Progenitor cell of endocrine pancreas (in vitro differentiated cells): ENCODE data around the gene GFOD2. TPM values are rescaled to one million over a fixed set of nuclear protein-coding genes. Genes with fewer than 3 reads are reported as not detected.
"Not testable (repeated sequence)": the region's sequence is repeated elsewhere in the genome, so short reads cannot be mapped to it uniquely, and the experiment has no call there.

Source experiments
- DNase-seq: peaks from one replicate; pipeline ENCODE4 v3.0.0; 2021; ENCODE audit warnings: low spot score; ENCODE audit not compliant: unreplicated experiment
- H3K27ac Mint-ChIP-seq: 2 replicates; pipeline ENCODE4 v1.8.0; 2021; ENCODE audit warnings: mild to moderate bottlenecking, moderate library complexity, mixed read lengths
- H3K27me3 Mint-ChIP-seq: 2 replicates; pipeline ENCODE4 v1.8.0; 2021; ENCODE audit warnings: mixed read lengths
- H3K36me3 Mint-ChIP-seq: 2 replicates; pipeline ENCODE4 v1.8.0; 2022; ENCODE audit warnings: mixed read lengths; ENCODE audit not compliant: insufficient read depth
- H3K4me1 Mint-ChIP-seq: 2 replicates; pipeline ENCODE4 v1.8.0; 2021; ENCODE audit warnings: low read depth, mixed read lengths
- H3K4me3 Mint-ChIP-seq: 2 replicates; pipeline ENCODE4 v1.8.0; 2021; ENCODE audit warnings: low read depth, mild to moderate bottlenecking, moderate library complexity, mixed read lengths
- H3K9me3 Mint-ChIP-seq: 2 replicates; pipeline ENCODE4 v1.8.0; 2021; ENCODE audit warnings: low read depth, mixed read lengths
- total RNA-seq: library from RNA; stranded (reverse); gene quantifications from 2 replicates; pipeline ENCODE4 v1.2.1, GENCODE V29; 2021
- TF ChIP-seq, protein P1 (sequence below): fragments of 200-600 bp; sonication (generic); IDR thresholded peaks from one replicate; pipeline ENCODE4 v1.5.0; 2021; ENCODE audit warnings: antibody characterized with exemption, mild to moderate bottlenecking; ENCODE audit not compliant: unreplicated experiment

GFOD2 gene
- total RNA-seq, 1 donor from 2014 or later: 38.8 TPM

DNA sequence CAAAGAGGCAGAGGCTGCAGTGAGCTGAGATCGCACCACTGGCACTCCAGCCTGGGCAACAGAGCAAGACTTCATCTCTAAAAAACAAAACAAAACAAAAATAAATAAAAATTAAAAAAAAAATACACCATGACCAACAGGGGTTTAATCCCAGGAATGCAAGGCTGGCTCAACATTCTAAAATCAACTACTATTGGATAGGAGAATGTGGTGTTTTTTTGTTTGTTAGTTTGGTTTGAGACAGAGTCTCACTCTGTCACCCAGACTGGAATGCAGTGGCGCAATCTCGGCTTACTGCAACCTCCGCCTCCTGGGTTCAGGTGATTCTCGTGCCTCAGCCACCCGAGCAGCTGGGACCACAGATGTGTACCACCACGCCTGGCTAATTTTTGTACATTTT, 19.9 kb downstream of the GFOD2 start:
- TF ChIP-seq, protein P1, sequence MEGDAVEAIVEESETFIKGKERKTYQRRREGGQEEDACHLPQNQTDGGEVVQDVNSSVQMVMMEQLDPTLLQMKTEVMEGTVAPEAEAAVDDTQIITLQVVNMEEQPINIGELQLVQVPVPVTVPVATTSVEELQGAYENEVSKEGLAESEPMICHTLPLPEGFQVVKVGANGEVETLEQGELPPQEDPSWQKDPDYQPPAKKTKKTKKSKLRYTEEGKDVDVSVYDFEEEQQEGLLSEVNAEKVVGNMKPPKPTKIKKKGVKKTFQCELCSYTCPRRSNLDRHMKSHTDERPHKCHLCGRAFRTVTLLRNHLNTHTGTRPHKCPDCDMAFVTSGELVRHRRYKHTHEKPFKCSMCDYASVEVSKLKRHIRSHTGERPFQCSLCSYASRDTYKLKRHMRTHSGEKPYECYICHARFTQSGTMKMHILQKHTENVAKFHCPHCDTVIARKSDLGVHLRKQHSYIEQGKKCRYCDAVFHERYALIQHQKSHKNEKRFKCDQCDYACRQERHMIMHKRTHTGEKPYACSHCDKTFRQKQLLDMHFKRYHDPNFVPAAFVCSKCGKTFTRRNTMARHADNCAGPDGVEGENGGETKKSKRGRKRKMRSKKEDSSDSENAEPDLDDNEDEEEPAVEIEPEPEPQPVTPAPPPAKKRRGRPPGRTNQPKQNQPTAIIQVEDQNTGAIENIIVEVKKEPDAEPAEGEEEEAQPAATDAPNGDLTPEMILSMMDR: no peak
- no peaks in the 10 kb centered on the region for H3K4me1 Mint-ChIP-seq
- H3K4me3 Mint-ChIP-seq: no peak overlapping the region
- no peak for DNase-seq
- no peaks in the 10 kb centered on the region for H3K9me3 Mint-ChIP-seq
- peaks cover 4% of the 10 kb centered on the region for H3K36me3 Mint-ChIP-seq
- no peak overlapping the region for H3K27ac Mint-ChIP-seq
- no peaks in the 10 kb centered on the region for H3K27me3 Mint-ChIP-seq

DNA sequence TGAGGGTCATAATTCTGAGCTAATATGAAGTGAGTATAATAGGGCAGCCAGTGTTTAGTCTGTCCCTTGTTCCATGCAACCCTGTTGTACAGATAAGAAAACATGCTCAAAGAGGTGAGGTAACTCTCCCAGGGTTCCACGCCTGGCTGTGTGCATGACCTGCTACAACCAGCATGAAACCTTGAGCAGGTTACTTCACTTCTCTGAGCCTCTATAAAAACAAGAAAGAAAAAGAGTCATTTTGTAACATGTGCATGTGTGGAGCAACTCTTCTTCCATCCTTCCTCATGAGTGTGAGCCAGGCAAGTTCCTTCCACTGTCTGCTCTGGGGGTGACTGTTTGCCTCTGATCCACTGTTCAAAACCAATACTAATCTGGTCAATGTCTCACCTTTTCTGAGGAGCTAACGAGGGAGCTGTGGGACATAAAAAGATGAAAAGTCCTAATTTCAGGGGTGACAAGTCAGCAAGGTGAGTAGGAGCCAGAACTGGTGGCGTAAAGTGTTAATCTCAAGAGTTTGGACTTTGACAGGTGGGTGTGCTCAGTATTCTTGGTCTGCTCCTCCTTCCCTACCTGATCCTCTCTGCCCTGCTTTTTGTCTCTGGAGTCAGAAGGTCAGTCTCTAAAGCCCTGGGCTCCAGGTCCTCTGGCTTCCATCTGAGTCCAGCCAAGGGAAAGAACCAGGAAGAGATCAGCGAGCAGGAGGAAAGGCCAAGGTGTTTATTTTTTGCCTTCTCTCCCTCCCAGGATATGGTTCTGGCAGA, 21.5 kb downstream of the GFOD2 start:
- Mint-ChIP-seq H3K9me3 (no peaks in the 10 kb centered on the region), H3K4me1 (no peaks in the 10 kb centered on the region), H3K36me3 (peaks cover 4% of the 10 kb centered on the region), H3K4me3 (no peak overlapping the region), H3K27ac (no peak overlapping the region), H3K27me3 (no peaks in the 10 kb centered on the region)
- no peak for DNase-seq
- TF ChIP-seq, protein P1: no peak

DNA sequence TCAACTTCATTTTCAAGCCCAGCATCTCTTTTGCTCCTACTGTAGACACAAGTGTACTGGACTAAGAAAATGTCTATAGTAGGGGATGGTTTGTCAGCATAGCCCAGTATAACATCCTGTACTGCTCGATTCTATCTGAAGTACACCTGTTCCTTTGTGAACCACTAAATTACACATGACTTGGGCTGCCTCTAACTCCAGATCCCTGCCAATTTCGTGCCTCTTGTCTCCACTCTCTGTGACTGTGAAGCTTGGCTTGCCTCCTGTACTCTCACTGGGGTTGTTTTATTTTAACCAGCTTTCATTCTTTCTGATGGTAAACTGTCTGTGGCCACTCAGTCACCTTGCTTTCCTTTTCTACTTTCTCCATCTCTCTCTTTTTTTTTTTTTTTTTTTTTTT, 24.5 kb downstream of the GFOD2 start:
- DNase-seq: no peak
- TF ChIP-seq, protein P1: no peak
- Mint-ChIP-seq H3K27me3 (no peaks in the 10 kb centered on the region), H3K4me3 (no peak overlapping the region), H3K36me3 (peaks cover 7% of the 10 kb centered on the region), H3K9me3 (no peaks in the 10 kb centered on the region), H3K27ac (no peak overlapping the region), H3K4me1 (no peaks in the 10 kb centered on the region)

DNA sequence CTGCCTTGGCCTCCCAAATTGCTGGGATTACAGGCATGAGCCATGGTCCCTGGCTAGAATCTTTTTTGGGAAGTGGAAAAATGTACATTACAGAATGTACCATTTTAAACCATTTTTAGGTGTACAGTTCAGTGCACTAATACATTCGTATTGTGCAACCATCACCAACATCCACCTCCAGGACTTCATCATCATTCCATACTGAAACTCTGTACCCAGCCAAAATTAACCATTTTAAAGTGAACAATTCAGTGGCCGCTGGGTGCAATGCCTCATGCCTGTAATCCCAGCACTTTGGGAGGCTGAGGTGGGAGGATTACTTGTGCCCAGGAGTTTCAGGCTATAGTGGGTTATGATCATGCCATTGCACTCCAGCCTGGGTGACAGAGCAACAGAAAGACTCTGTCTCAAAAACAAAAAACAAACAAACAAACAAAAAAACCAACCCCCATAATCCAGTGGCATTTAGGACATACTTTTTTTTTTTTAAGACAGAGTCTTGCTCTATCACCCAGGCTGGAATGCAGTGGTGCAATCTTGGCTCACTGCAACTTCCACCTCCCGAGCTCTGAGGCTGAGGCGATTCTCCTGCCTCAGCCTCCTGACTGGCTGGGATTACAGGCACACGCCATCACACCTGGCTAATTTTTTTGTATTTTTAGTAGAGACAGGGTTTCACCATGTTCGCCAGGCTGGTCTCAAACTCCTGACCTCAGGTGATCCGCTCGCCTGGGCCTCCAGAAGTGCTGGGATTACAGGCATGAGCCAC, 25.4 kb downstream of the GFOD2 start:
- not testable (repeated sequence) for H3K36me3 Mint-ChIP-seq, H3K27ac Mint-ChIP-seq, H3K4me3 Mint-ChIP-seq, H3K4me1 Mint-ChIP-seq, DNase-seq, H3K9me3 Mint-ChIP-seq, H3K27me3 Mint-ChIP-seq

DNA sequence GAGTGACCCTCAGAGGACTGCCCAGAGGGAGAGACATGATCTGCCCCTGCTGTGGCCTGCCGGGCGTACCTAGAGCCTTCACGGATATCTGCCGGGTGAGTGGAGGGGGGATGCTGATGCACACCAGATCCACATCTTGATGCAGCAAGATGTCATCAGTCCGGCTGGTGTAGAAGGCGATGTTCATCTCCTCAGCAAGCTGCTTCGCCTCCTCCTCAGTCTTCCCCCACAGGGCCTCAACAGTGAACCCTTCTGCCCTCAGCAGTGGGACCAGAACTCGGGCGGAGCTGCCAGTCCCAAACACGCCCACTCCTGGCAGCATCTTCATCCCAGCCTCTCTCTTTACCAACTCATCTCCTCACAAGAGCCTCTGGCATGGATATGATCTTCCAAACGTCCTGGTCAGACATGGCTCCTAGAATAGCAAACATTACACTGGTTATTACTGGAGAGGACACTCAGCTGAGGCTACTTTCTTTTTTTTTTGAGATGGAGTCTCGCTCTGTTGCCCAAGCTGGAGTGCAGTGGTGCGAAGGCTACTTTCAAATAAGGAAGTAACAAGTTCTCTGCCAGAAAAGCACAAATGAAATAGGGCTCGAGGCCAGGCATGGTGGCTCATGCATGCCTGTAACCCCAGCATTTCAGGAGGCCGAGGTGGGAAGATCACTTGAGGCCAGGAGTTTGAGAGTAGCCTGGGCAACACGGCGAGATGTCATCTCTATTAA, 33.6 kb downstream of the GFOD2 start:
- no peaks in the 10 kb centered on the region for H3K27me3 Mint-ChIP-seq
- no peak for DNase-seq
- TF ChIP-seq, protein P1: no peak
- H3K27ac Mint-ChIP-seq: no peak overlapping the region
- no peak overlapping the region for H3K4me3 Mint-ChIP-seq
- H3K36me3 Mint-ChIP-seq: peaks cover 9% of the 10 kb centered on the region
- no peaks in the 10 kb centered on the region for H3K4me1 Mint-ChIP-seq
- no peaks in the 10 kb centered on the region for H3K9me3 Mint-ChIP-seq
